ENCODE results near the gene B4GALT3. TPM values are rescaled to one million over a fixed set of nuclear protein-coding genes. Genes with fewer than 3 reads are reported as not detected.
A peak's percentile ranks its signal among the peaks of the same experiment; 100 is the strongest.

Gene B4GALT3
- total and polyA plus RNA-seq, 4 experiments from 2014 or later, result 55.9 to 71.5 (median 62.5) TPM

- Mint-ChIP-seq H3K4me1 (peaks cover 9 to 37% (median 29%) of the 10 kb centered on the region in 4 donors), H3K27me3 (no peaks in the 10 kb centered on the region), H3K4me3 (peak overlapping the region in 1 of 8 donors; percentile 3), H3K36me3 (peaks cover 11 to 17% of the 10 kb centered on the region in 2 donors), H3K27ac (peak overlapping the region in 6 of 7 donors; percentile 20 to 79 (median 58)), H3K9me3 (no peaks in the 10 kb centered on the region)
- ChIA-PET POLR2A (ENCODE audit: partially characterized antibody) (interaction anchor here (0.9 to 4.3 kb wide), 3 partner anchors 13 to 36 kb away, joined by 4 to 27 read pairs (median 4); partner anchors contain the start of gene NDUFS2), CTCF (ENCODE audit: partially characterized antibody) (interaction anchor here (1.0 to 13.2 kb wide), 11 partner anchors 8 to 167 kb away, joined by 3 to 245 read pairs (median 4); partner anchors contain the start of genes NDUFS2, PPOX and SDHC)
- peaks cover 10% of the 10 kb centered on the region for H3K36me3 ChIP-seq (ENCODE audit: insufficient read depth, low read length)
- intact Hi-C loops (cut with micrococcal nuclease), result no loop called here
- no peak overlapping the region for H3K4me3 ChIP-seq (ENCODE audit: low read length in 2 of 2)
- peaks cover 13% of the 10 kb centered on the region for H3K4me1 ChIP-seq (ENCODE audit: insufficient read depth, low read length)
- no peaks in the 10 kb centered on the region for H3K9me3 ChIP-seq (ENCODE audit: control insufficient read depth in 1 of 2, low read length in 2 of 2)
- H3K27ac ChIP-seq (ENCODE audit: low read depth, low read length), result no peak overlapping the region
- no peak for DNase-seq
- H3K27me3 ChIP-seq (ENCODE audit: insufficient read depth, low read length), result no peaks in the 10 kb centered on the region
Observed at GRCh38 chr1:161218301-161219077, 41.2 kb upstream of the B4GALT3 start.

- no peaks in the 10 kb centered on the region for H3K27me3 Mint-ChIP-seq
- Histone ChIP-seq H3K4me1 (ENCODE audit: insufficient read depth, low read length) (peaks cover 13% of the 10 kb centered on the region), H3K36me3 (ENCODE audit: insufficient read depth, low read length) (peaks cover 16% of the 10 kb centered on the region), H3K27me3 (ENCODE audit: insufficient read depth, low read length) (no peaks in the 10 kb centered on the region), H3K27ac (ENCODE audit: low read depth, low read length) (no peak overlapping the region), H3K9me3 (ENCODE audit: control insufficient read depth in 1 of 2, low read length in 2 of 2) (no peaks in the 10 kb centered on the region), H3K4me3 (ENCODE audit: low read length in 2 of 2) (no peak overlapping the region)
- H3K4me1 Mint-ChIP-seq, result peaks cover 9 to 37% (median 29%) of the 10 kb centered on the region in 4 donors
- DNase-seq, result no peak
- no peak overlapping the region for H3K4me3 Mint-ChIP-seq
- H3K9me3 Mint-ChIP-seq, result no peaks in the 10 kb centered on the region
- intact Hi-C loops (cut with micrococcal nuclease), result no loop called here
- POLR2A ChIA-PET (ENCODE audit: partially characterized antibody), result interaction anchor here (0.7 to 4.3 kb wide), 4 partner anchors 8 to 36 kb away, joined by 3 to 27 read pairs (median 4); partner anchors contain the start of genes NDUFS2 and TOMM40L
- peaks cover 17 to 23% of the 10 kb centered on the region in 2 donors for H3K36me3 Mint-ChIP-seq
- H3K27ac Mint-ChIP-seq, result peak overlapping the region in 3 of 7 donors; percentile 20 to 53 (median 48)
- CTCF ChIA-PET (ENCODE audit: partially characterized antibody), result interaction anchor here (1.1 to 3.2 kb wide), 2 partner anchors 9 to 15 kb away, joined by 4 to 40 read pairs; partner anchors contain the start of gene TOMM40L
Observed at GRCh38 chr1:161217831-161218230, 40.5 kb upstream of the B4GALT3 start.

GRCh38 chr1:161216945-161217712 is 39.8 kb upstream of the B4GALT3 start:
- Mint-ChIP-seq H3K27ac (peak overlapping the region in 5 of 7 donors; percentile 4 to 67 (median 12)), H3K27me3 (no peaks in the 10 kb centered on the region), H3K36me3 (peaks cover 20 to 29% of the 10 kb centered on the region in 2 donors), H3K4me3 (no peak overlapping the region), H3K4me1 (peaks cover 9 to 37% (median 29%) of the 10 kb centered on the region in 4 donors), H3K9me3 (no peaks in the 10 kb centered on the region)
- Histone ChIP-seq H3K4me3 (ENCODE audit: low read length in 2 of 2) (no peak overlapping the region), H3K27me3 (ENCODE audit: insufficient read depth, low read length) (no peaks in the 10 kb centered on the region), H3K36me3 (ENCODE audit: insufficient read depth, low read length) (peaks cover 22% of the 10 kb centered on the region), H3K27ac (ENCODE audit: low read depth, low read length) (no peak overlapping the region), H3K4me1 (ENCODE audit: insufficient read depth, low read length) (peaks cover 13% of the 10 kb centered on the region), H3K9me3 (ENCODE audit: control insufficient read depth in 1 of 2, low read length in 2 of 2) (no peaks in the 10 kb centered on the region)
- no peak for DNase-seq
- CTCF ChIA-PET (ENCODE audit: partially characterized antibody), result interaction anchor here (1.1 to 3.2 kb wide), 4 partner anchors 10 to 165 kb away, joined by 4 to 40 read pairs (median 6); partner anchors contain the start of gene TOMM40L
- intact Hi-C loops (cut with micrococcal nuclease), result no loop called here
- POLR2A ChIA-PET (ENCODE audit: partially characterized antibody), result interaction anchor here (0.7 to 4.3 kb wide), 3 partner anchors 8 to 51 kb away, joined by 3 to 27 read pairs (median 4); partner anchors contain the start of genes NDUFS2, PPOX and TOMM40L

- Histone ChIP-seq H3K4me3 (ENCODE audit: low read length in 2 of 2) (no peak within 1 kb of the TSS), H3K36me3 (ENCODE audit: insufficient read depth, low read length) (peaks cover 42% of the 10 kb centered on the region), H3K27ac (ENCODE audit: low read depth, low read length) (no peak within 1 kb of the TSS), H3K27me3 (ENCODE audit: insufficient read depth, low read length) (no peaks in the 10 kb centered on the region), H3K4me1 (ENCODE audit: insufficient read depth, low read length) (peaks cover 13% of the 10 kb centered on the region), H3K9me3 (ENCODE audit: control insufficient read depth in 1 of 2, low read length in 2 of 2) (no peaks in the 10 kb centered on the region)
- Mint-ChIP-seq H3K36me3 (peaks cover 33 to 48% of the 10 kb centered on the region in 2 donors), H3K4me3 (no peak within 1 kb of the TSS), H3K27ac (peak within 1 kb of the TSS in 4 of 7 donors; percentile 3 to 83 (median 40)), H3K4me1 (peaks cover 10 to 39% (median 30%) of the 10 kb centered on the region in 4 donors), H3K9me3 (no peaks in the 10 kb centered on the region), H3K27me3 (no peaks in the 10 kb centered on the region)
- CTCF ChIA-PET (ENCODE audit: partially characterized antibody), result interaction anchor here (2.2 to 3.2 kb wide), 2 partner anchors 12 to 167 kb away, joined by 8 to 40 read pairs; partner anchors contain the start of gene TOMM40L
- intact Hi-C loops (cut with micrococcal nuclease), result no loop called here
- no peak for DNase-seq
- POLR2A ChIA-PET (ENCODE audit: partially characterized antibody), result interaction anchor here (0.7 to 1.4 kb wide), 4 partner anchors 11 to 17 kb away, joined by 3 to 5 read pairs (median 4); partner anchors contain the start of genes ADAMTS4, NDUFS2 and TOMM40L
Observed at GRCh38 chr1:161215076-161215475, 37.8 kb upstream of the B4GALT3 start, which contains the start of gene FCER1G. Gene FCER1G, plus strand, starts transcription at chr1:161215295. Its CDS starts 27 bp downstream, at chr1:161215322.

GRCh38 chr1:161214369-161214768 is 37.1 kb upstream of the B4GALT3 start:
- ChIA-PET POLR2A (ENCODE audit: partially characterized antibody) (no interaction called here), CTCF (ENCODE audit: partially characterized antibody) (no interaction called here)
- Histone ChIP-seq H3K4me3 (ENCODE audit: low read length in 2 of 2) (no peak overlapping the region), H3K9me3 (ENCODE audit: control insufficient read depth in 1 of 2, low read length in 2 of 2) (no peaks in the 10 kb centered on the region), H3K4me1 (ENCODE audit: insufficient read depth, low read length) (peaks cover 17% of the 10 kb centered on the region), H3K27me3 (ENCODE audit: insufficient read depth, low read length) (no peaks in the 10 kb centered on the region), H3K27ac (ENCODE audit: low read depth, low read length) (no peak overlapping the region), H3K36me3 (ENCODE audit: insufficient read depth, low read length) (peaks cover 48% of the 10 kb centered on the region)
- Mint-ChIP-seq H3K4me1 (peaks cover 17 to 43% (median 36%) of the 10 kb centered on the region in 4 donors), H3K4me3 (no peak overlapping the region), H3K36me3 (peaks cover 41 to 55% of the 10 kb centered on the region in 2 donors), H3K9me3 (no peaks in the 10 kb centered on the region), H3K27ac (peak overlapping the region in 1 of 7 donors; percentile 51), H3K27me3 (no peaks in the 10 kb centered on the region)
- intact Hi-C loops (cut with micrococcal nuclease), result no loop called here
- no peak for DNase-seq

- Mint-ChIP-seq H3K27ac (peak overlapping the region; percentile 57 to 88 (median 68)), H3K27me3 (no peaks in the 10 kb centered on the region), H3K9me3 (no peaks in the 10 kb centered on the region), H3K4me3 (no peak overlapping the region), H3K36me3 (peaks cover 60 to 84% of the 10 kb centered on the region in 2 donors), H3K4me1 (peaks cover 20 to 38% (median 27%) of the 10 kb centered on the region in 4 donors)
- intact Hi-C loops (cut with micrococcal nuclease), result loop anchor here (1.0 kb wide), 1 partner anchor 15 kb away; no protein-coding TSS in a partner anchor
- POLR2A ChIA-PET (ENCODE audit: partially characterized antibody), result interaction anchor here (1.0 to 1.6 kb wide), 3 partner anchors 13 to 95 kb away, joined by 3 read pairs; partner anchors contain the start of gene PPOX
- H3K36me3 ChIP-seq (ENCODE audit: insufficient read depth, low read length), result peaks cover 72% of the 10 kb centered on the region
- H3K27ac ChIP-seq (ENCODE audit: low read depth, low read length), result no peak overlapping the region
- H3K4me3 ChIP-seq (ENCODE audit: low read length in 2 of 2), result no peak overlapping the region
- H3K4me1 ChIP-seq (ENCODE audit: insufficient read depth, low read length), result peaks cover 25% of the 10 kb centered on the region
- no peaks in the 10 kb centered on the region for H3K27me3 ChIP-seq (ENCODE audit: insufficient read depth, low read length)
- CTCF ChIA-PET (ENCODE audit: partially characterized antibody), result interaction anchor here (0.9 to 6.1 kb wide), 11 partner anchors 8 to 172 kb away, joined by 3 to 93 read pairs (median 9); partner anchors contain the start of genes APOA2, NDUFS2, PPOX and TOMM40L
- peak; percentile 64 to 74 (median 68) for DNase-seq
- H3K9me3 ChIP-seq (ENCODE audit: control insufficient read depth in 1 of 2, low read length in 2 of 2), result no peaks in the 10 kb centered on the region
Observed at GRCh38 chr1:161209790-161210409, 32.6 kb upstream of the B4GALT3 start.

Measured in CD4-positive, alpha-beta memory T cell (primary cell).